Activated T-helper 9 cell treated with anti-CD3 and anti-CD28 coated beads, Interleukin-2, amount 50 U/mL, for 16 hours (primary cell): ENCODE results near the gene MAP2K7.
A peak's percentile ranks its signal among the peaks of the same experiment; 100 is the strongest.

Experiments
- DNase-seq: peaks from one replicate; pipeline ENCODE4 v3.0.0-alpha.2; 2020; ENCODE audit warnings: low read depth

MAP2K7 gene

GRCh38 chr19:7867092-7867844, 36.4 kb upstream of the MAP2K7 start:
- DNase-seq: no peak

DNA sequence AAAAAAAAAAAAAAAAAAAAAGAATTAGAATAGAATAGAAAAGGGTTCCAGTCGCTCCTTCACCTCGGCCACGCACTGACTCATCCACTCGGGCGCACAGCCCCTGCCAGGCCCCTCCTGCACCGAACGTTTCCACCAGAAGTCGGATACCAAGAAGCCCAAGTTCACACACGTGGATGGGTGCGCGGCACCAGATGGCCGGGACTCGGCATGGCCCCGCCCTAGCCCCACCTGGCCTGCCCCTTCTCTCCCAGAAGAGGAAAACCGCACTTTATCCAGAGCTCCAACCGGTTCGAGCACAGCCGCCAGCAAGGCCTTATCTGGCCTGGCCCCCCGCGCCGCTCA, 35.4 kb upstream of the MAP2K7 start:
- no peak for DNase-seq

DNA sequence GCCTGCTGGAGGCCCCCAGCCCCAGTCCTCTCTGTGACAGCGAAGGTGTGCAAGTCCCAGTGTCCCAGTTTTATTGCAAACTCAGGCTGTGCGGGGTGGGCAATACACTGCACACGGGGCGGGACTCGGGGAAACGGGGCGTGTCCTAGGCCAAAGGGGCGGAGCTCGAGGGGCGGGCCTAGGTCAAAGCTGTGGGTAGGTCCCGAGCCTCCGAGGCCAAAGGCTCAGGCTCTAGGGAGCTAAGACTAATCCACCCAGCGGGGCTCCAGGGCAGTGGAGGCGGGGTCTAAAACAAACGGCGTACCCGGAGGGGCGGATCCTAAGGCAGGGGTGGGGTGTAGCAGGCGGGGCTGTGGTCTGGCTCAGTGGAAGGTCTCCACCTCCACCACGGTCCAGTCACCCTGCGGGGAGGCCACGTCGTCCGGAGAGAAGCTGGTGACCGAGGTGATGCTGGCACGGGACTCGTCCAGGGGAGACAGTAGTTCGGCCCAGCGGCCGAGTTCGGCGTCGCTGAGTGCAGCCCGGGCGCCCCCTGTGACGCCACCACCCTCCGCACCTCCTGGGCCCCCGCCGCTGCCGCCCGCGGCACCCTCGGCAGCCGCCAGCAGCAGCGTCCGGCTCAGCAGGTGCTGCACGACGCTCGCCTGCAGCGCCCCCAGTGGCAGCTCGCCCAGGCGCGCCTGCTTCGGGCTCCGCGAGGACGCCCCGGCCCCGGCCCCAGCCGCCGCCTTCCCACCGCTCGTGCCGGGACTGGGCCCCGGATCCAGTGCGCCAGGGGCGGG, 34.8 kb upstream of the MAP2K7 start:
- DNase-seq: peak; percentile 73

DNA sequence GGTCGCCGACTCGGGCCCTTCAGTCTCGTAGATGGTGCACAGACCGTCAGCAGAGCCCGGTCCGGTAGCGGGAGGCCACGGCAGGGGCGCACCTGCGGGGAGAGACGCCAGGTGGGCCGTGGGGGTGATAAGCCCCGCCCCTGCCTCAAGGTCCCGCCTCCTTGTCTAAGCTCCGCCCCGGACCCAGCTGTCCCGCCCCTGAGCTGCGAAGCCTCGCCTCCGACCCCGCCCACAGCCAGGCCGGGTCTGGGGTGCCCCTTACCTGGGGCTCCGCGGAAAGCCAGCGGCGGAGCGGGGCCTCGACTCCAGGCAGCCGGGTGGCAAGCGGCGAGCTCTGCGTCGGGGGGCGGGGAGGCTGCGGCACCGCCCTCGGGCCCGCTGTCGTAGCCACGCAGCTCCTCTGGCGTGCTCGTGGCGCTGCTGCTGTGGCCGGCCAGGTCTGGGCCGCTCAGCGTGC, 34.2 kb upstream of the MAP2K7 start:
- DNase-seq: peak; percentile 67

GRCh38 chr19:7869910-7870511, 33.7 kb upstream of the MAP2K7 start:
- DNase-seq: no peak

DNA sequence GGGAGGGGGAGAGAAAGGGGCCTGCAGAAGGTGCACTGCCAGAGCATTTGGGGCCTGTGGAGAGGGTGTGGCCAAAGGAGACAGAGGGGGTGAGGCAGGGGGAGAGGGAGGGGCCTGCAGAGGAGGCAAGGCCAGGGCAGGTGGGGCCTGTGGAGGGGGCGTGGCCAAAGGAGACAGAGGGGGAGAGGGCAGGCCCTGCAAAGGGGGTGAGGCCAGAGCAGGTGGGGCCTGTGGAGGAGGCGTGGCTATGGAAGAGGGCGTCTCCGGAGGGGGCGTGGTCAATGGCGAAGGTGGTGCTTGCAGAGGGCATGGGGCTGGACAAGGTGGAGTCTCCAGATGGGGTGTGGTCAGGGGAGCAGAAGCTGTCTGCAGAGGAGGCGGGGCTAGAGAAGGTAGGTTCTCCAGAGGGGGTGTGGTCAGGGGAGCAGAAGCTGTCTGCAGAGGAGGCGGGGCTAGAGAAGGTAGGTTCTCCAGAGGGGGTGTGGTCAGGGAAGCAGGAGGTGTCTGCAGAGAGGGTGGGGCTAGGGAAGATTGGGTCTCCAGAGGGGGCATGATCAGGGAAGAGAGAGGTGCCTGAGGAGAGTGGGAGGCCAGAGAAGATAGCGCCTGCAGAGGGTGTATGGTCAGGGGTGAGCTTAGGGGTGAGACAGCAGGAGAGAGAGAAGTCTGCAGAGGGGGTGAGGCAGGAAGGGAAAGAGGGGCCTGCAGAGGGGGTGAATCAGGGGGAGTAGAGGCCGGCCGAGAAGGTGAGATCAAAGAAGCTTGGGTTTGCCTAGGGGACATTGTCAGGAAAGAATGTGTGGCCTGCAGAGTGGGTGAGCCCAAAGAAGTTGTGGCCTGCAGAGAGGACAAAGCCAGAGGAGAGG, 32.9 kb upstream of the MAP2K7 start:
- DNase-seq: no peak

GRCh38 chr19:7871437-7872305, 32.0 kb upstream of the MAP2K7 start:
- peak; percentile 65 for DNase-seq

DNA sequence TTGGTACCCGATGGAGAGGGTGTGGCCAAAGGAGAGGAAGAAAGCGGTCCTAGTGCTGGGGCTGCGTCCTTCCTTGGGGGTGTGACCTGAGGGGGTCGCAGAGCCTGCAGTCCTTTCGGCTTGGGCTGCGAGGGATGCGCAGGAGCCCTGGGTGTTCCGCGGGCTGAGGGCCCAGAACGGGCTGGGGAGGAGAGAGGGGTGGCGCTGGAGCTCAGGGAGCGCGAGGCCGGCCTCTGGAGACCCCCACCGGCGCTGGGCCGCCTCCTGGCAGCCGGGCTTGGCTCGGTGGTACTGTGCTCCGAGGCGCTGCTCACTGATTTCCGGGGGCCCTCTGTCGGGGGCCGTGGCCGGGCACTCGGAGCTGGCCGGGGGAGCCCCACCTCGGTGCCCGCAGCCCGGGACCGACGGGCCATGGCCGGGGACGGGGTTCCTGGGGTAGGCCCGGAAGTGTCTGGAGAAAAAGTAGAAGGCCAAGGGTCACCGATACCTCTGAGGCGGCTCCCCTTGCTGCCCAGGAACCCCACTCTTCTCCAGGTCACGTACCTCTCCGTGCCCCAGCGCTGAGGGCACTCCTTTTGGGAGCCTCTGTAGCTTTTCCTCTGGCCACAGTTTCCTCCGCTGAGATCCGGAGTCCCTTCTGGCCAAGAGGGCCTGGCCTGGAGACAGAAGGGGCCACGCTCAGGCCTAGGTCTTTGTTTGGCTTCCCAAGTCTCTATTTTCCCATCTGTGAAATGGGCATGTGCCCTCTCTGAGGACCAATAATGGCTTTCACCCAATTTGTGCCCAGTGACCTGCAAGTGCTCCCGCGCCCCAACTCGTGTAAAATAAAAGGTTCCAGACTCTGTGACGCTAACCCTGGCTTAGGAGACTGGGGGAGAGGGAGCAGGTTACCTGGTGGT, 31.1 kb upstream of the MAP2K7 start:
- no peak for DNase-seq

- DNase-seq: no peak
These were observed 30.2 kb upstream of the MAP2K7 start for GRCh38 chr19:7873304-7874075.

- DNase-seq: no peak
These were observed 29.4 kb upstream of the MAP2K7 start, which contains the start of gene PRR36 for GRCh38 chr19:7874076-7874896. PRR36 (minus strand) TSS chr19:7874390; CDS start chr19:7873689, 701 bp downstream.

DNA sequence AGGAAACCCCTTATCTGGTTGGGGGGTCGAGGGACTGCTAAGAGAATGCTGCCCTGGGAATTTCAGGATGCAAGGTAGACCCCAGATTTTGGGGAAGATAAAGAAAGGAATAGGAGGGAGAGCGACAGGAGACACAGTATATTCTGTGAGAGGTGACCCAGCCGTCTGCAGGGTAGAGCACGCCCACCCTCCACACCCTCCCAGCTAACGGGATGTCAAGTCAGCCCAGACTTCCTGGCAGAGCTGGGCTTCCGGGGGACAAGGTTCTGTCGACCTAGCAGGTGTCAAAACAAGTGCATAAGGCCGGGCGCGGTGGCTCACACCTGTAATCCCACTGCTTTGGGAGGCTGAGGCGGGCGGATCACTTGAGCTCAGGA, 28.8 kb upstream of the MAP2K7 start:
- no peak for DNase-seq

DNA sequence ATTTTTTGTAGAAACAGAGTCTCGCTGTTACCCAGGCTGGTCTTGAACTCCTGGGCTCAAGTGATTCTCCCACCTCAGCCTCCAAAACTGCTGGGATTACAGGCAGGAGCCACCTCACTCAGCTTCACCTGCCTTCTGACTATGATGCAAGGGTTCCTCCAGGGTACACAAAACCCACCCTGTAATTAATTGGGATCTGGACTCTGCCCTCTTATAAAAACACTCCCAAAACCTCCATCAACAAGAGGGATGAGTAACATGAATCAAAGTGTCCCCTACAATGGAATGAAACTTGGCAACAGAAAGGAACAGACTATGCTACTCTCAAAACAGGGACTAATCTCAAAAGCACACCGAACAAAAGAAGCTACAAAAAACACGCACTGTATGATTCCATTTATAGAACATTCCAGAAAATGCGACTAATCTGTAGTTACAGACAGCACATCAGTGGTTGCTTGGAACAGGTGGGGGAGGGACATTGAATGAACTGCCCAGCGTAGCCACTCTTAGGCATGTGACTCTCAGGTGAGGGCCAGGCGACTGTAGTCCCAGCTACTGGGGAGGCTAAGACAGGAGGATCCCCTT, 26.3 kb upstream of the MAP2K7 start:
- no peak for DNase-seq

DNA sequence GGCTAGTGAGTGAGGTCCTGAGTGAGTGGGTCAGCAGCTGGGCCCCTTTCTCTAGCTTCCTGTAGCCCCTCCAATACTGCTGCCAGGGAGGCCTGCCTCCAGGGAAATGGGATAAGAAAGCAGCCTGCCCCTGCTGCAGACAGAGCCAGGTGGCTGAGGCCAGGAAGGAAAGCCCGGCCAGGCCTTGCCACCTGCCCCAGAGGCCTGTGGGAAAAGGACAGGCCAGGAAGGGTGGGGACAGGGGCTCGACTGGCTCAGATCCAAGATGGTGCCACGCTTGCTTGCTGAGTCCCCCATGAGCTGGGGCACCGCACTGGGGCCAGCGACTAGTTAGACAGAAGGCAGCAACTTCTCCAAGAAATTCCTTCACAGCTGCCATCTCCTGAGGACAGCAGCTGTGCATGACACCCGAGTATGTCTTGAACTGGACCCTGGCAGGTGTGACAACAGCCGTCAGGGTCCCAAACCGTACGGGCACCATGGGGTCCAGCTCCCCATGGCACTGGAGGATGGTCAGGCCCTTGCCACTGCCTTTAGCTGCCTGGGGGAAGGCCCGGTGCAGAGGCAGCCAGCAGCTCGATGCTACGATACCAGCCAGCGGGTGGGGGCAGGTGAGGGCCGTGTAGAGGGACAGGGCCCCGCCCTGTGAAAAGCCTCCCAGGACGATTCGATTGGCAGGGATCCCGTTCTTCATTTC, 24.4 kb upstream of the MAP2K7 start:
- DNase-seq: no peak

DNA sequence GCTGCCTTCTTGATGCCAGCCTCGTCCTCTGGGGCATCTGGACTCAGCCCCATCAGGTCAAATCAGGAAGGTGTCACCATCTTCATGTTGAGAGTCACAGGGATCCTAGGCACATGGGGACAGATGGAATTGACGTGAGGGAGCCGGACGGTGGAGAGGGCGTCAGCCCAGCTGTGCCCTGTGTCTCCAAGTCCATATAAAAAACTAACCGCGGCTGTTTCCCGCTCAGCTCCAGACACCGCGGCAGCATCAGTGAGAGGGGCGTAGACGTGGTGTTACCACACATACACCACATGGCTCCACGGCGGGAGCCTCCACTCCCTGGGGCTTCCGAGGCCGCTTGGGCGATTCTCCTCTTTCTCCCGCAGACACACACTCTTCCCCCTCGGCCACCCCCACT, 23.8 kb upstream of the MAP2K7 start:
- no peak for DNase-seq

DNA sequence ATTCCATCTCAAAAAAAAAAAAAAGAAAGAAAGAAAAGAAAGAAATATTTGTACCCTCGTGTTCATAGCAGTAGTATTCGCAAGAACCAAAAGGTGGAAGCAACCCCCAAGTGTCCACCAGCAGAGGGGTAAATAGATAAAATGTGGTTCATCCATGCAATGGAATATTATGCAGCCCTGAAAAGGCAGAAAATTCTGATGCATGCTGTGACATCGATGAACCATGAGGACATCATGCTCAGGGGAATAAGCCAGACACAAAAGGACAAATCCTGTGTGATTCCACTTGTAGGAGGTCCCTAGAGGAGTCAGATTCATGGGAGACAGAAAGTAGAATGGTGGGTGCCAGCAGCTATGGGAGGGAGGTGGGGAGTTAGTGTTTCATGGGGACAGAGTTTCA, 21.8 kb upstream of the MAP2K7 start:
- DNase-seq: no peak

GRCh38 chr19:7883105-7883504, 20.6 kb upstream of the MAP2K7 start:
- no peak for DNase-seq

DNA sequence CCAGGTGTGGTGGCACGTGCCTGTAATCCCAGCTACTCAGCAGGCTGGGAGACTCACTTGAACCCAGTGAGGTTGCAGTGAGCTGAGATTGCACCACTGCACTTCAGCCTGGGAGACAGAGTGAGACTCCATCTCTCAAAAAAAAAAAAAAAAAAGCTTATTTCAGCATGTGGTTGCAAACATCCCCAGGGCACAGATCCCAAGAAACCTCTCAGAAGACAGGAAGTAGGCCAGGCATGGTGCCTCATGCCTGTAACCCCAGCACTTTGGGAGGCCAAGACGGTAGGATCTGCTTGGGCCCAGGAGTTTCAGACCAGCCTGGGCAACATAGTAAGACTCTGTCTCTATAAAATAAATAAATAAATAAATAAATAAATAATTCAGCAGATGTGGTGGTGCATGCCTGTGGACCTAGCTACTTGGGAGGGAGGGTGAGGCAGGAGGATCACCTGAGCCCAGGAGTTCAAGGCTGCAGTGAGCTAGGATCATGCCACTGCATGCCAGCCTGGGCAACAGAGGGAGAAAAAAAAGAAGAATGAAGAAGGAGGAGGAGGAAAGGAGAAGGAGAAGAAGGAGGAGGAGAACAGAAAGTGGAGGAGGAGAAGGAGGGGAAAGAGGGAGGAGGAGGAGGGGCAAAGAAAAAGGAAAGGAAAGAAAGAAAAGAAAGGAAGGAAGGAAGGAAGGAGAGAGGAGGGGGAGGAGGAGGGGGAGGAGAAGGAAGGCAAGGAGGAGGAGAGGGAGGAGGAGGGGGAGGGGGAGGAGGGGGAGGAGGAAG, 19.7 kb upstream of the MAP2K7 start:
- DNase-seq: no peak
